ENCODE measurements around the gene SORBS1.
A peak's percentile ranks its signal among the peaks of the same experiment; 100 is the strongest.

Gene SORBS1

DNA sequence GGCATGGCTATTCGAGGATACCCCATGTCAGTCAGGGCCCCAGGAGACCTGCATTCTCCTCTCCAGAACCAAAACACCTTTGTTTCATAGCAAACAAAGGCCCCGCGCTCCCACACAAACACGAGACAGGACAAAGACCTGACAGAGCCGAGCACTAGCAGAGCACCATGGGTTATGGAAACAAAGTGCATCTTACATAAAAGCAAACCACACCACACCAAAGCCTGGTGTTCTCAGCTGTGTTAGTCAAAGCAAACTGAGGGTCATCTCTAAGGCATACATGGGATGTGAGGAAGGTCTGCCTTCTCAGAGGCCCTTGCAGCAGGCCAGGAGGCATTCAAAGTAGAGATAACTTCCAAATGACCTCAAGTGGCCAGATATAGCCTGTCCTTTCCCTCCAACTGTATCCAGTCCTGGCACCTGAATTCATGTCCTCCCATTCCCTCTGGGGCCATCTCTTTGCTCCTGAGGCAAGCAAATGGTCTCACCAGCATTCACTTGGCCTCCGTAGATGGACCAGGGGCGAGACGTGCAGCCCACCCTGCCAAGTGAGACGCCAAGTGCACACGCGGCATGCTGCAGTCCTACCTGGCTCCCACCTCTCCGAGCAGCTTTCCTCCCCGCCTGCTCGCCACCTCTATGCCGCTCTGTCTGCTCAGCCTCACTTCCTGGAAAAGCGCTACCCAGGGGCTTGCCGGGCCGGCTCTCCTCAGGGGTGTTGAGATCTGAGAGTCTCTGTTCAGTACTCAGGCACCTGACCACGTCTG lies 225.1 kb downstream of the SORBS1 start:
- no peak for DNase-seq

DNA sequence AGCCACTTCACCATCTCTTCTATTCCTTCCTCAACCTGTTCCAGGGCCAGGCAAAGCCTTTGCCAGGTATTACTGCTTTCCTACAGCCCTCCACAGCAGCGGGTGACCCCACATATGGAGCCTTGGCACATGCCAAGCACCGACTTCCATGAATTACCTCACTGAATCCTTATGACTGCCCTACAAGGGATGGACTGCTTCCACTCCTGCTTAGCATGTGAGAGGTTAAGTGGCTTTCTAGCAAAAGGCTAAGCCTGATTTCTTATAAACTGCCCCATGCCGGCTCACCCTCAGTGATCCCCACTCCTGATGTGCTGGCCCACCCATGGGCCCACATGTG lies 226.4 kb downstream of the SORBS1 start:
- no peak for DNase-seq

DNA sequence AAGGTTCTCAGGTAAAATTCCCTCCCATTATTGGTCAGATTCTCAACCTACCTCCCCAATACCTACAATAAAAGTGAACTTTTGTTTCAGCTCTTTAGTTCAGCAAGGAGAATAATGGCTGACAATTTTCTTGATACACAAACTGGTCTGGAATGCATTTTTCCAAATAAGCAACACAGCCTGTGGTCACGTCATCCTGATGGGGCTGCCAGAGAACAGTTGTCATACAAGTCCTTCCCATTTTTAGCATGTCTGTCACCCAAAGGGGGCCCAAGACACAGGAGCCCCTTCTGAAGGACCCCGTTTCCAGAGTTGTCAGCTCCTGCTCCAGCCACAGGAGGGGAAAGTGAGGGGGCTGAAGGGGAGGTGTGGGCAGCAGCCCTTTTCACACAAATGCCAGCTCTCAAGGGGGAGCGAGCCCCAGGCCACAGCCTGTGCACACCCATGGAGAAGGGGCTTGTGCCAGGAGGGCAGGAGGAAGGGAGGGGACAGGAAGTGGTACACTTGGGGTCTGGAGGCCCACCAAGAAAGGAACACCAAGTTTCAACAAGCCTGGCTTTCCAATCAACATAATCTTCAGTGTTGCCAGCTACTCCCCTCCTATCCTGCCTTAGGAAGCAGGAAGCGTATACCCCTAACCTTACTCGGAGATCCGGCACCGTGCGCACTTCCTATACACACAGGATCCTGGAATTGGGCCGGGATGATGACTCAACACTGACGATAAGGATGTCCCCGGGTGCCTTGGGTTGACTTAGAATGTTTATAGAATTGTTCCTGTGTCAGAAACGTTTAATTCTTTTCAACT lies 227.0 kb downstream of the SORBS1 start:
- no peak for DNase-seq

DNA sequence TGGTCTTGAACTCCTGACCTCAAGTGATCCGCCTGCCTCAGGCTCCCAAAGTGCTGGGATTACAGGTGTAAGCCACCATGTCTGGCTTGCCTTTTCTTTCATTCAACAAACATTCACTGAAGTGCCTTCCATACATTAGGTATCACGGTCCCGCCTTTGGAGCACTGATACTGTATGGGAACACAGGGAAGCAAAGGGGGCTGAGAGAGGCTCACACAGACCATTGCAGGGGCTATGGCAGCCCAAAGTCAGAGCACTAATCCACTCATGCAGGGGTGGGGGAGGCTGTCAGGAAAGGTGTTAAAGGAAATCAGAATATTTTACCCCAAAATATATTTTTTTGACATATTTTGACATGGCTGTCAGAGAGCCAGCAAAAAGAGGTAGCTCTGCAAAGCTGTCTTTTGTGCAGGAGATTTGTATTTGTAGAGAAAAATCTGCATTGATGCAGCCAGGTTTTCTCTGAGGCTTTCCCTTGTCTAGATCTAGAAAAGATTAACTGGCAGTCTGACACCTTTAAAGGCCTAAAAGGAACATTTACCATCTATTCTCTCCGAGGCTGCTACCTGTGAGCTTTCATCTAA lies 228.4 kb downstream of the SORBS1 start:
- no peak for DNase-seq

DNA sequence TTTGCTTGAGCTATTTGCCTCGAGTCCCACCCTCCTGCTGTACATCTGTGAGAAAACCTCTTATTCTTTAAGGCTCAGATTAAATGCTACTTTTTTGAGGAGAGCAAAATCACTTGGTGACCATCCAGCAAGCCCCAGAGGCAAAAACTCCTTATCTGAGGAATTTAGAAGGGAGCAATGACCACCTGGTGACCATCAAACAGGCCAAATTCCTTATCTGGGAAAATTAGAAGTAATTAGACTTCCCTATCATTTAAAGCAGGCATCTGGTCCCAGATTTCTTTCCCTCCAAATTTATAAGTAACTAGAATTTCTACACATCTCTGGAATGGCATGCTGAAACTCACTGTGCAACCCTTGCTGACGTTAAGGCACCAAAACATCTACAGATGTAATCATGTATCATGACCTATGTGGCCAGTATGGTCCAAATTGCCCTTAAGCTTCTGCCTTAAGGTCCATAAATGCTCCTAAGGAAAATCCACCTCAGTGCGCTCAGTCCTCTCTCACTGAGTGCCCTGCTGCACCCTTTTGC lies 229.5 kb downstream of the SORBS1 start:
- DNase-seq: no peak

DNA sequence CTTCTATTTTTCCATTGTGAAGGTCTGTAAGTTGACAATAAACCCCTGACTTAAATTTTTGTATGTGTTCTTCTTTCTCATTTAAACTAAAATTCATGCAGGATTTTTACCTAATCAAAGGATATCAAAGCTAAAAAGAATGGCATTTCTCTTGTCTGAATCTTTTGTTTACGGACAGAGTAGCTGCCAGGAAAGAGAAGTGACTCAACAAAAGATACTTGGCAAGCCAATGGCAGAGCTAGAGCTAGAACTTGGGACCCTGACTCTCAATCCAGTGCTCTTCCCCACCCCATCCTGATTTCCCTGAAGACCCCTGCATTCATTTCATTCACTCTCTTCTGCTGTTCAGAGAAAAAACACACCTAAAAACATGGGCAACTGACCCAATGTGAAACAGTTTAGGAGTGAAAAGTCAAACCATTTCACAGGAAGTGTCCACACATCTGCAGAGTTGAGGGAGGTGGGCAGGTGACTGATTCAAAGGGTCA lies 230.2 kb downstream of the SORBS1 start:
- DNase-seq: no peak

DNA sequence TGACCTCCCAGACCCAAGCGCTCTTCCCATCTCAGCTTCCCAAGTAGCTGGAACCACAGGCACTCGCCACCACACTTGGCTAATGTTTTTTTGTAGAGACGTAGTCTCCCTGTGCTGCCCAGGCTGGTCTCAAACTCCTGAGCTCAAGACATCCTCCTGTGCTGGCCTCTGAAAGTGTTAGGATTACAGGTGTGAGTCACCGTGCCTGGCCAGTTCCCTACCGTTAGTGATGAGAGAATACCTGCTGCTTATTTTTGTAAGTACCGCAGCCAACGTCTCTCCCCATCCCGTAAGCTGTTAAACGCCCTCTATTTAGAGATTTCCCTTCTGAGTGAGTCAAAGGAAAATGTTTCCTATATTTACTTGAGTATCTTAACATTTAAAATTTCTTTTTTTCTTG lies 231.9 kb downstream of the SORBS1 start:
- DNase-seq: no peak

DNA sequence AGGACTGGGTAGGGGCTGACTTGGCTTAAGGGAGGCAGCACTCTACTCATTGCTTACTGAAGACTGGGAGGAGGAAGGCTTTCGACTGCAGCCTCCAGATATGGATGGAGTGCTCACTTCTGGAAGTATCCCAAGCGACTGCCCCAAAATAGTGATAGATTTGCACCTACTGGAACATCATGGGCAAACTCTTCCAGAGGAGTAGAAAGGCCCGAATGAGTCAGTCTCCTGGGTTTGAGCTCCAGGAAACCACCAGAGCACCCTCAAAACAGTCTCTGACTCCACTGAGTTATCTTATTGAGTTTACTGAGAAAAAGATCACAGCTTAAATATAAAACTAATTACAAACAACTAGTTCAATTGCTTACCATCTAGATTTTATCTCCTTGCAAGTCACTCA lies 233.2 kb downstream of the SORBS1 start:
- DNase-seq: no peak

DNA sequence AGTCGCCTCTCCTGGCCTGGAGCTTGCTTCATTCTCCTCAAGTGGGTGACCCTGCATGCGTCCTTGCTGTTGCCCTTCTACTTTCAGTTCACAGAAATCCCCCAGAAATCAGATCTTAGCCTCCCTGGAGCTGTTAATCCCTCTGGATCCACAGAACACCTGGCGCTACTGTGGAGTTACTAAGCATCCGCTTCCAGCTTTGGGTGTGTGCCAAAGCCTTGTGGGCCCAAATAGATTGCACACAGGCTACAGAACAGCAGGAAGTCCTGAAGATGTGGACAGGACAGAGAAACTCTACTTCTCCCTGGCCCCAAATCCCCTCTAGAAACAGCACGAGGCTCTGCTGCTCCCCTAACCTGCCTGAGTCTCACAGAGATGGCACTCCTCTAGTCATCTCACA lies 233.8 kb downstream of the SORBS1 start:
- DNase-seq: no peak

DNA sequence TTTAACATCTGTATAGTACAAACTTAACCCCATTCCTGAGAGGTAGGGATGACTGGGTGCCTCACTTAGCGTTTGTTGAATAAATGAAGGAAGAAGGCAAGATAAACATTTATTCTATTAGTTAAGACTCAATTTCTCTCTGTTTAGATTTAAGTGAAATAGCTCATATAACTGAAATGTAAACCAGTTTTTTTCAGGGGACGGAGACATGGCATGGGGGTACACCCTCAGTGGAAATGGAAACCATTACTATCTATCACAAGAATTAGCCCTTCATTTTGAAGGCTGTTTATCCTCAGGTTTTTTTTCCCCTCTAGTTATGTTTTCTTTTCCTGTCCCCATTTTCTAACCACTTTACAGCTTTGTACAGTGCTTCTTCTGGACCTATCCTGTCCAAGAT lies 234.8 kb downstream of the SORBS1 start:
- DNase-seq: no peak

DNA sequence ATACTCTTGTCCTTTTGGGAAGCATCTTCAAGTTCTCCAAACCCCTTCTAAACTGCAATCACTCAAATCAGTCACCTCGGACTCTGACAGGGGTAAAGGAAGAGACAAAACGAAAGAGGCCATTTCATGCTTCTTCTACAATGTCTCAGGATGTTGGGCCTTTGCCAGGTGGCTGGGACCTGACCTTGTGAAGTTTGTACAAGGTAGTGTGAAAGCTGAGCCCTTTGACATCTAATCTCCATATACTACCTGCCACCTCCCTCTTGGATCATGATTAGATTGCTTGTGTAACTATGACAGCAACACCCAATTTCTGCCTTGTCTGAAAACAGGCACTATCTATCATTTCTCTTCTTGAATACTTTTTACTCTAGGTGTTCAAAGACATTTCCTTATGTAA lies 235.3 kb downstream of the SORBS1 start:
- no peak for DNase-seq

DNA sequence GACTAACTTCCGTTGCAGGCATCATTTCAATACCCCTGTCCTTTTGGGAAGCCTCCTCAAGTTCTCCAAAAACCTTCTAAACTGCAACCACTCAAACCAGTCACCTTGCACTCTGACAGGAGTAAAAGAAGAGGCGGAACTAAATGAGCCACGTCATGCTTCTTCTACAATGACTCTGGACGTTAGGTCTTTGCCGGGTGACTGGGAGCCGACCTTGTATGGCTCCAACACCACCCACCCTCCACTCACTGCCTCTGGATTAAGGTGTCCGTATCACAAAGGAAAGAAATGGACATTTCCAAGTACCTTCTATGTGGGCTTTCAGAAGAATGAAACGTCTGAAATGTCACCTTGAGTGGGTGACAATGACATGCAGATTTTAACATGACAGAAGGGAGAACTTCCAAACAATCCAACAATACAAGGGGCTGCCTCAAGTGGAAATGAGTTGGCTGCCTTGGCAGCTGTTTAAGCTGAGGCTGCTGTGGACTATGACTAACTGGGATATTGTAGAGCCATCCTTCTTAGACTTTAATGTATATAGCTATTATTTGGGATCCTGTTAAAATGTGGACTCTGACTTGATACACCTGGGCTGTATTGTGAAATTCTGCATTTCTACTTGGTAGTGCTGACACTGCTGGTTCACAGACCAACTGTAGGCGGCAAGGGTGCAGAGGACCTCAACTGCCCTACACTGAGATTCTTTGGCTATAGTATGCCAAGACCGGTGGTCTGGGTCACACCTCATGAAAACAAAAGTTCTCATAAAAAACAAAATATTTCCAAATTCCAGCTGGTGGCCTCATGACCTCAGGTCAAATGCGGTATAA lies 236.5 kb downstream of the SORBS1 start:
- no peak for DNase-seq

DNA sequence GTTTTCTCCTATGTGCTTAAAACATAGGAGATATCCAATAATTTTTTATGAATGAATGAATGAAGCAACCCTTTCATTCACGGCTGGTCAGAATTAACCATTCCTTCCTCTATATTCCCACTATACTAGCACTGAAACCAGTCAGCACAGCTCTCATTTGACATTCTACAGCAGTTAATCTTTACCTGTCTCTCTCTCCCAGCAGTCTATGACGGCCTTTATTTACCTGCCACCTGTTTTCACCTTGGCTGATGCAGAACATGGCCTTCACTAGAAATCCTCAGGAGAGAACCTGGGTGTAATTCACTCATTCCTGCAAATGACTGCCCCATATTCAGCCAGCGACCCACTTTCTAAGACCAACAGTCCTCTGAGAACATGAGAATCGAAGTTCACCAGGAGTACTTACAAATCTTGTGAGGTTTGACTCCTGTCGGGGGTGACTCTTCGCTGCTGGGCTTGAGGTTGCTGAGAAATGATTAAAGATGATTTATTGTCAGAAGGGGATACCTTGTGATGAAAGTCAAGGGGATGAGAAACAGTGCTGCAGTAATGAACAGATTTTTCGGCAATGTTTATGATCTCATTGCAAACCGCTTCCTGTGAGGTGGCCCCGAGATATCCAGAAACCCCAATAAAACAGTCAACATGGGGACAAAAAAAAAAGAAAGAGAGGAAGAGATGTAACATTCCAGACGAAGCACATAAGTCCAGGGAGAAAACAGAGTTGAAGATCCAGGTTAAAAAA lies 239.4 kb downstream of the SORBS1 start:
- DNase-seq: no peak

DNA sequence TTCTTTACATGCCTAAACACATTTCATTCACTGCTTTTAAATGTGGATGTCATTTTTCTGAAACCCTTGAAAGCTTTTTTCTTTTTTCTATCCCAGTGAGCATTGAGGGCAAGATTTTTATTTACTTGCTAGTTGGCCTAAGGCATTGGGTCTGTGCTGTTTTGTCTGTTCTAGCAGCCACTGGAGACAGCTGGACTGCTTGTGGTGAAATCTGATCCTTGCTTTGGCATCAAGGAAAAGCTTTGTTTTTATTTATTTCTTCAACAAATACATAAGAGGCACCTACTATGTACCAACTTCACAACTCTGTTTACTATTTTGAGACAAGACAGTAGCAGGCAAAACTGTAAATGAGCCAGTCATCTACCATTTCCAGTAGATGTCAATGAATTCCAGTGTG lies 241.9 kb downstream of the SORBS1 start:
- DNase-seq: no peak

DNA sequence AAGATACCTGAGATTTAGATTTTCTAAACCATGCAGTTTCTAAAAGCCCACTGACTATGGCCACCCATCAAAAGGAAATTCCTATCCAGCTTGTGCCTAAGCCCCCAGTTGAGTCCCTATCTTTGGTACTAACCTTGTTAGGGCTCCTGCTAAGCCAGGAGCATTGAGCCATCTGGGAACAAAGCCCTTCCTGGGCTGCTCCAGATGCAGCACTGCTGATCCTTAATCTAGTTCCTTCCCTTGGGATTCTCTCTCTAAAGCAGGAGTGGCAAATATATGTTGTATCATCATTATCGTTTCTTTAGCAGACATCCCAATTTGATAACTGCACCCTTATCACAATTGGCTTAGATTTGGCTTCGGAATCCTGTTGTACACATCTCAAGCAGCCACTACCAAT lies 245.7 kb downstream of the SORBS1 start:
- no peak for DNase-seq

DNA sequence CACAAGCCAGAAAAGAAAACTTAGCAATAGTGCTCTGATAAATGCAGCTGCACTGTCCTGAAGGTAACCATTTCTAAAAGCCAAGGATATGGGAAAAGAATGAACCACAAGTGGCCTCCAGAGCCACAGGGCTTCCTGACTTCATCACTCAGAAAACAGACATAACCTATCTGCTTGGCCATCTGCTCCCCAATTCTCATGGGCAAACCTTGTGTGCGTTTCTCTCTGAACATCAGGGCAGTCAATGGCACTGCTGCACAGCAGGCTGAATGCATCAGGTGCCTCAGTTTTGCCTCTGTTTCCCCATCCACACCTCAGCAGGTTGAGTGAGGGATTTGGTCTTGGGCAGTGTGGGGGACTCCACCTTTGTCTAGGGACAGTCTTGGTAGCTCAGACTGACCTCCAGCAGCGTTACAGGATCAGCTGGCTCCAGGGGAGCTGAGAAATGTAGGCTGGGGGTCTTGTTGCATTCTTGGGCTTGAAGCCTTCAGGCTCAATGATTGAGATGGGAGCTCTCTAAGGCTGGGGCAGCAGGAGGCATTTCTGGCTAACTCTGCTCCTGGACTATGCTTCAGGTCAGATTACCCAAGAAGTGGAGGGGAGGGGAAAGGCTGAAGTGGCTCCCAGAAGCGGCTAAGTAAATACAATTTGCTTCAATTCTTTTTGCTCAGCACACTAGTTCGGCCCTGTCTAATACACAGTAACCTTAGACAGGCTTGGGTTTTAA lies 246.8 kb downstream of the SORBS1 start:
- DNase-seq: no peak

DNA sequence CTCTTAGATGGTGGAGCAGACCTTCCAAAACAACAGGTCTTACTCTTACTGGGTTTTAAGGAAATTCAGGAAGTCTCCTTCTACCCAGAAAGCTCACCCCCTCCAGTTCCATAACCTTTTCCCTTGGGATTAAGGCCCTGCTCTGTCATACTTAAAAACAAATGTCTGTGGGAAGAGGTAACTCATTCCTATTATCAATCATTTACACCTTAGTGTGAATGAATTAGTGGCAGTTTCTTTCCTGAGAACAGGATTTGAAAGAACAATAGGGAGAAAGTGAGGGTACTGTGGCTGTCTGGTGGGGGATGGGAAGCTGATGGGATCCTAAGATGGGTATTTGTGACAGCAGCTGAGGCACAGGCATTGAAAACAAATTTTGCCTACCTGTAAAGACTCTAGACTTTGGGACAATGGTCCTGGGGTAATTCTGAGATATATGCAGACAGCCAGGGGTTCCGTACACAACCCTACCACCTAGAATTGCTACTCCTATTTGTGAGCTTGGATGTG lies 248.1 kb downstream of the SORBS1 start:
- no peak for DNase-seq

DNA sequence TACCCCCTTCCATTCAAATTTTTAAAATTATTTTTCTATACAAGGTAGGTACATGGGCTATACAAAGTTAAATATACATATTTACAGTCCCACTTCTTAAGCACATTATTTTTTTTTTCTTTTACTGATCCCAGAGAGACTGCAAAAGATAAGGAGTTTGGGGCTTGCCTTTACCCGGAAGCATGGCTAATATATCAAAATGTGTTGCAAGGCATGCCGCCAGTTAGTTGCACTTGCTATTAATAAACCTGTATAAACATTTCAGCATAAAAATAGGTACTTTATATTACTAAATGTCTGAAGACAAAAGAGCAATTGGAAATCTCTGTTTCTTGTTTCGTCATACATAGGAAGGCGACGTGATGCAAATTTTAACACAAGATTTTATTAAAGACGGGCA lies 248.9 kb downstream of the SORBS1 start:
- DNase-seq: no peak

DNA sequence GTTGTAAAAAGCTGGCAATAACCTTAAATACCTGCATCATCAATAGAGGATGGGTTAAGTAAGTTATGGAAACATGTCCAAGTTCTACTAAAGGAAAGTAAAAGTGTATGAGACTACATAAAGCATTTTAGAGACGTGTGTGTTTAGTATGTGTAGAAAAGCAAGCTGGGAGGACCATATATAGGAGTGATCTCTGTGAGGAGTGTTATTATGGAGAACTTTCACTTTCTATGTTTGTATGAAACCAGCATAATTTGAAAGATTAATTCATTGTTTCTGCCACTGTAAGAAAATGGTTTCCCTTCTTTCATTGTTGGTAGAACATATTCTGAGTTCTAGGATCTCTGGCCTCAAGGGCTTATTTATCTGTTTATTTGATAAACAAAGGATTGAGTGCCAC lies 251.2 kb downstream of the SORBS1 start:
- no peak for DNase-seq

DNA sequence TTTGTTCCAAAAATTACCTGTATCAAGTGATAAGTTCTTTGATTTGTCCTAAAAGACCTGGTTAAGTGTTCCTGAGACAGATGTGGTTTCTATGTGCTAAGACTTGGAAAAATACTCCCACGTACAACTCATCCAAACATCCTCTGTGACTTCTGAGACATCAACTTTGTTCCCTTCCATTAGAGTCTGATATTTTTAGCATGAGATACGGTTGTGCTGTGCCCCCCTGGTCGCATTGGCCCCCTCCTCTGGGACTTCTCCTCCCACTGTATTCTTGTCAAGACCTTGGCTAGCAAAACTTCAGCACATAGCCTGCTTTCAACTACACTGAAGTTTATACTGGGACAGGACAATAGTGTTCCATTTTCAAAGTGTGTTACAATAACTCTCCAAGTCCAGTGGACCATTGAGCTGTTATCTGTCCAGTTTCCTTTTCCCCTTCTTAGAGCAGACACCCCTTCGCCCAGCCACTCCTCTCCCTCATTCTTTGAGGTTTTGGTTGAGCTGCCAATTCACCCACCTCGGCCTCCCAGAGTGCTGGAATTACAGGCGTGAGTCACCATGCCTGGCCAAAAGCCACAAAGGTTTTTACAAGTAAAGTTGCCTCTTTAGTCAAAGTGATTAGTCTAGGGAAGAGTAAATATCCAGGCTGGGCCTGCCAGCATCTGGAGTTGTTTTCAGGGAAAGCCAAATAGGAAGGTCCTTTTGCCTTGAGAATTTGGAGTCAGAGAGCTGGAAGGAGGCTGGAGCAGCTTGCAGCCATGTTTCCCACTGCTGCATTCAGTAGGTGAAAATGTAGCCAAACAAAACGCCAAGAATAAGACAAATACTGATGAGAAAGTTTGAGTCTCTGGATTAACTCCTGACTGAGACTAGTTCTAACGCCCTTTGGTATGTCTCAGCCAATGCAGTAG lies 252.5 kb downstream of the SORBS1 start:
- peak in 1 of 2 experiments; percentile 37 for DNase-seq

All from activated T-cell treated with anti-CD3 and anti-CD28 coated beads, Interleukin-2, amount 50 U/mL, for 48 hours (primary cell).